ENCODE results near the gene CRYBA4.

Gene CRYBA4

GRCh38 chr22:26597480-26597879 lies 24.3 kb upstream of the CRYBA4 start:
- Histone ChIP-seq H3K4me1 (ENCODE audit: insufficient read depth, low read length) (peaks cover 8% of the 10 kb centered on the region), H2AFZ (ENCODE audit: low read depth, low read length) (no peak overlapping the region), H3K27me3 (ENCODE audit: insufficient read depth, low read length, poor library complexity) (peaks cover 4% of the 10 kb centered on the region), H3K79me2 (ENCODE audit: insufficient read depth, low read length) (no peaks in the 10 kb centered on the region), H3K9me3 (ENCODE audit: insufficient read depth, low read length, severe bottlenecking) (no peaks in the 10 kb centered on the region), H4K20me1 (ENCODE audit: insufficient read depth, low read length) (no peaks in the 10 kb centered on the region), H3K4me2 (ENCODE audit: insufficient read depth, low read length) (no peak overlapping the region), H3K27ac (ENCODE audit: low read length) (no peak overlapping the region), H3K9ac (ENCODE audit: low read depth, low read length) (no peak overlapping the region), H3K36me3 (ENCODE audit: insufficient read depth, low read length) (no peaks in the 10 kb centered on the region), H3K4me3 (ENCODE audit: low read depth in 1 of 2, low read length in 2 of 2) (no peak overlapping the region)
- TF ChIP-seq CTCF (IDR thresholded peaks at IDR 0.05; ENCODE audit: borderline replicate concordance, extremely low read depth, low read length, poor library complexity, severe bottlenecking): no peak
- no peak for TF ChIP-seq EZH2 (IDR thresholded peaks at IDR 0.05; ENCODE audit: borderline replicate concordance, low read depth, low read length, severe bottlenecking)
- no peak for ATAC-seq (ENCODE audit: insufficient read depth, low read depth)
- no peak for DNase-seq

GRCh38 chr22:26599505-26599904 lies 22.3 kb upstream of the CRYBA4 start:
- no peaks in the 10 kb centered on the region for H3K27me3 ChIP-seq (ENCODE audit: insufficient read depth, low read length, poor library complexity)
- no peaks in the 10 kb centered on the region for H3K4me1 ChIP-seq (ENCODE audit: insufficient read depth, low read length)
- no peak overlapping the region for H3K27ac ChIP-seq (ENCODE audit: low read length)
- no peak overlapping the region for H3K4me3 ChIP-seq (ENCODE audit: low read depth in 1 of 2, low read length in 2 of 2)
- TF ChIP-seq EZH2 (IDR thresholded peaks at IDR 0.05; ENCODE audit: borderline replicate concordance, low read depth, low read length, severe bottlenecking) (no peak), CTCF (IDR thresholded peaks at IDR 0.05; ENCODE audit: borderline replicate concordance, extremely low read depth, low read length, poor library complexity, severe bottlenecking) (no peak)
- H3K9me3 ChIP-seq (ENCODE audit: insufficient read depth, low read length, severe bottlenecking): no peaks in the 10 kb centered on the region
- ATAC-seq (ENCODE audit: insufficient read depth, low read depth): no peak
- H3K4me2 ChIP-seq (ENCODE audit: insufficient read depth, low read length): no peak overlapping the region
- H3K9ac ChIP-seq (ENCODE audit: low read depth, low read length): no peak overlapping the region
- no peaks in the 10 kb centered on the region for H3K36me3 ChIP-seq (ENCODE audit: insufficient read depth, low read length)
- no peak for DNase-seq
- H3K79me2 ChIP-seq (ENCODE audit: insufficient read depth, low read length): no peaks in the 10 kb centered on the region
- H4K20me1 ChIP-seq (ENCODE audit: insufficient read depth, low read length): no peaks in the 10 kb centered on the region
- no peak overlapping the region for H2AFZ ChIP-seq (ENCODE audit: low read depth, low read length)

GRCh38 chr22:26601726-26602125 lies 20.0 kb upstream of the CRYBA4 start:
- no peak overlapping the region for H3K4me2 ChIP-seq (ENCODE audit: insufficient read depth, low read length)
- no peaks in the 10 kb centered on the region for H3K79me2 ChIP-seq (ENCODE audit: insufficient read depth, low read length)
- no peaks in the 10 kb centered on the region for H4K20me1 ChIP-seq (ENCODE audit: insufficient read depth, low read length)
- no peak for ATAC-seq (ENCODE audit: insufficient read depth, low read depth)
- H3K4me3 ChIP-seq (ENCODE audit: low read depth in 1 of 2, low read length in 2 of 2): no peak overlapping the region
- H3K9me3 ChIP-seq (ENCODE audit: insufficient read depth, low read length, severe bottlenecking): no peaks in the 10 kb centered on the region
- no peak for TF ChIP-seq EZH2 (IDR thresholded peaks at IDR 0.05; ENCODE audit: borderline replicate concordance, low read depth, low read length, severe bottlenecking)
- no peak for TF ChIP-seq CTCF (IDR thresholded peaks at IDR 0.05; ENCODE audit: borderline replicate concordance, extremely low read depth, low read length, poor library complexity, severe bottlenecking)
- no peak overlapping the region for H2AFZ ChIP-seq (ENCODE audit: low read depth, low read length)
- no peak for DNase-seq
- no peaks in the 10 kb centered on the region for H3K27me3 ChIP-seq (ENCODE audit: insufficient read depth, low read length, poor library complexity)
- no peak overlapping the region for H3K9ac ChIP-seq (ENCODE audit: low read depth, low read length)
- no peak overlapping the region for H3K27ac ChIP-seq (ENCODE audit: low read length)
- H3K4me1 ChIP-seq (ENCODE audit: insufficient read depth, low read length): no peaks in the 10 kb centered on the region
- no peaks in the 10 kb centered on the region for H3K36me3 ChIP-seq (ENCODE audit: insufficient read depth, low read length)

- no peak for ATAC-seq (ENCODE audit: insufficient read depth, low read depth)
- Histone ChIP-seq H2AFZ (ENCODE audit: low read depth, low read length) (no peak overlapping the region), H3K4me2 (ENCODE audit: insufficient read depth, low read length) (no peak overlapping the region), H3K79me2 (ENCODE audit: insufficient read depth, low read length) (no peaks in the 10 kb centered on the region), H3K4me1 (ENCODE audit: insufficient read depth, low read length) (no peaks in the 10 kb centered on the region), H3K9ac (ENCODE audit: low read depth, low read length) (no peak overlapping the region), H3K36me3 (ENCODE audit: insufficient read depth, low read length) (no peaks in the 10 kb centered on the region), H3K9me3 (ENCODE audit: insufficient read depth, low read length, severe bottlenecking) (no peaks in the 10 kb centered on the region), H4K20me1 (ENCODE audit: insufficient read depth, low read length) (no peaks in the 10 kb centered on the region), H3K27ac (ENCODE audit: low read length) (no peak overlapping the region), H3K4me3 (ENCODE audit: low read depth in 1 of 2, low read length in 2 of 2) (no peak overlapping the region), H3K27me3 (ENCODE audit: insufficient read depth, low read length, poor library complexity) (no peaks in the 10 kb centered on the region)
- no peak for TF ChIP-seq CTCF (IDR thresholded peaks at IDR 0.05; ENCODE audit: borderline replicate concordance, extremely low read depth, low read length, poor library complexity, severe bottlenecking)
- TF ChIP-seq EZH2 (IDR thresholded peaks at IDR 0.05; ENCODE audit: borderline replicate concordance, low read depth, low read length, severe bottlenecking): no peak
- DNase-seq: no peak
These were observed 19.6 kb upstream of the CRYBA4 start for GRCh38 chr22:26602127-26602526.

All from DND-41 (cell line).